SK-N-SH (cell line): ENCODE data around the gene PSPN.

Experiments
- CHD2 ChIP-seq: fragments of 150-350 bp; IDR thresholded peaks from 2 replicates; pipeline ENCODE4 v1.6.1; 2018; ENCODE audit warnings: low read length; ENCODE audit not compliant: partially characterized antibody
- EP300 ChIP-seq, 2 experiments: IDR thresholded peaks; 2 replicates each; pipeline versions ENCODE4 v1.4.0 to v1.6.1; 2012; ENCODE audit warnings: borderline replicate concordance in 1 of 2, low read depth in 1 of 2, low read length in 1 of 2
- EZH2phosphoT487 ChIP-seq: fragments of 200-600 bp; sonication (generic); IDR thresholded peaks from 2 replicates; pipeline ENCODE4 v1.6.1; 2017; ENCODE audit warnings: low read depth, mixed run types, mild to moderate bottlenecking, antibody characterized with exemption, moderate library complexity, borderline replicate concordance
- GATA2 ChIP-seq: sonication (generic); formaldehyde crosslinking; IDR thresholded peaks from 2 replicates; pipeline ENCODE4 v1.5.0; 2020; ENCODE audit warnings: mild to moderate bottlenecking, missing genetic modification reagents
- JUND ChIP-seq: IDR thresholded peaks from 2 replicates; pipeline ENCODE4 v1.4.0; 2012
- NRF1 ChIP-seq: IDR thresholded peaks from 2 replicates; pipeline ENCODE4 v1.6.1; 2012; ENCODE audit warnings: low read depth, mild to moderate bottlenecking, low read length
- POLR2AphosphoS5 ChIP-seq: IDR thresholded peaks from 2 replicates; pipeline ENCODE4 v1.6.1; 2012; ENCODE audit warnings: low read depth, low read length
- RAD21 ChIP-seq: IDR thresholded peaks from 2 replicates; pipeline ENCODE4 v1.6.1; 2012; ENCODE audit warnings: mild to moderate bottlenecking, low read length
- RFX5 ChIP-seq: IDR thresholded peaks from 2 replicates; pipeline ENCODE4 v1.6.1; 2012; ENCODE audit warnings: mild to moderate bottlenecking, improper control_type of control experiment, low read length
- SIN3A ChIP-seq: IDR thresholded peaks from 2 replicates; pipeline ENCODE4 v1.6.1; 2012; ENCODE audit warnings: low read depth, mild to moderate bottlenecking, low read length, moderate library complexity, borderline replicate concordance
- TAF1 ChIP-seq: IDR thresholded peaks from 2 replicates; pipeline ENCODE4 v1.6.1; 2012; ENCODE audit warnings: low read depth, mild to moderate bottlenecking, low read length, moderate library complexity, borderline replicate concordance
- TF ChIP-seq, protein P1 (sequence below): IDR thresholded peaks from 2 replicates; pipeline ENCODE4 v1.4.0; 2012; ENCODE audit warnings: low read depth
- TF ChIP-seq, protein P2 (sequence below): fragments of 200-600 bp; sonication (generic); IDR thresholded peaks from 2 replicates; pipeline ENCODE4 v1.6.1; 2017; ENCODE audit warnings: antibody characterized with exemption, mild to moderate bottlenecking, moderate library complexity

DNA sequence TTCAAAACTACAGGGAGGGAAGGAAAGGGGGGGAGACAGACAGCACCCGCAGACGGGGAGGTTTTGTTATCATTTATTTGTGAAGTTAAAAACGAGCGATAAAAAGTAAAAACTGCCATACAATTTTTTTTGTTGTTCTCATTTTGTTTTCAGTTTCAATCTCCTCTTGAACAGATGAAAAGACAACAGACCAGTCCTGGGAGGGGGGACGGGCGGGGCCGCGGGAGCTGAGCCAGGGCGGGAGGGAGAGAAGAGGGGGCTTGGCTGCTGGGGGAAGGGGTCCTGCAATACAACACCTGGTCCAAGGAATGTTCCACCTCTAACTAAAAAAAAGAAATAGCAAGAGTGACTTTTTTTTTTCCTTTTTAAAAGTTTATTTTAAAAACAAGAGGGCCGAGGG, 37.6 kb upstream of the PSPN start:
- TF ChIP-seq POLR2AphosphoS5 (no peak), NRF1 (no peak), JUND (no peak), TAF1 (no peak), RAD21 (no peak), EP300 (IDR thresholded peaks at IDR 0.05; ENCODE audit: borderline replicate concordance in 1 of 2, low read depth in 1 of 2, low read length in 1 of 2) (no peak), RFX5 (no peak), CHD2 (no peak), GATA2 (CRISPR knock-in tag) (no peak), SIN3A (no peak), EZH2phosphoT487 (no peak)
- TF ChIP-seq, protein P1, sequence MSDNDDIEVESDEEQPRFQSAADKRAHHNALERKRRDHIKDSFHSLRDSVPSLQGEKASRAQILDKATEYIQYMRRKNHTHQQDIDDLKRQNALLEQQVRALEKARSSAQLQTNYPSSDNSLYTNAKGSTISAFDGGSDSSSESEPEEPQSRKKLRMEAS: no peak
- TF ChIP-seq, protein P2, sequence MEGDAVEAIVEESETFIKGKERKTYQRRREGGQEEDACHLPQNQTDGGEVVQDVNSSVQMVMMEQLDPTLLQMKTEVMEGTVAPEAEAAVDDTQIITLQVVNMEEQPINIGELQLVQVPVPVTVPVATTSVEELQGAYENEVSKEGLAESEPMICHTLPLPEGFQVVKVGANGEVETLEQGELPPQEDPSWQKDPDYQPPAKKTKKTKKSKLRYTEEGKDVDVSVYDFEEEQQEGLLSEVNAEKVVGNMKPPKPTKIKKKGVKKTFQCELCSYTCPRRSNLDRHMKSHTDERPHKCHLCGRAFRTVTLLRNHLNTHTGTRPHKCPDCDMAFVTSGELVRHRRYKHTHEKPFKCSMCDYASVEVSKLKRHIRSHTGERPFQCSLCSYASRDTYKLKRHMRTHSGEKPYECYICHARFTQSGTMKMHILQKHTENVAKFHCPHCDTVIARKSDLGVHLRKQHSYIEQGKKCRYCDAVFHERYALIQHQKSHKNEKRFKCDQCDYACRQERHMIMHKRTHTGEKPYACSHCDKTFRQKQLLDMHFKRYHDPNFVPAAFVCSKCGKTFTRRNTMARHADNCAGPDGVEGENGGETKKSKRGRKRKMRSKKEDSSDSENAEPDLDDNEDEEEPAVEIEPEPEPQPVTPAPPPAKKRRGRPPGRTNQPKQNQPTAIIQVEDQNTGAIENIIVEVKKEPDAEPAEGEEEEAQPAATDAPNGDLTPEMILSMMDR: no peak
